Breast epithelium (tissue), 4 donors: ENCODE data around the gene ASTN2. TPM values are rescaled to one million over a fixed set of nuclear protein-coding genes. Genes with fewer than 3 reads are reported as not detected.

Experiments
- DNase-seq, 2 donors: peaks; one replicate each; pipeline ENCODE4 v3.0.0-alpha.2; 2019; ENCODE audit warnings: low spot score in 2 of 2
- H3K27ac ChIP-seq, 2 donors: fragments of 200-600 bp; sonication (generic) in 1 of 2; one replicate each; pipeline ENCODE4 v1.5.1; 2016 to 2019; ENCODE audit warnings: mild to moderate bottlenecking in 1 of 2
- H3K27me3 ChIP-seq, 2 donors: fragments of 200-600 bp; sonication (generic) in 1 of 2; one replicate each; pipeline versions ENCODE4 v1.5.1 to v1.6.0; 2017 to 2019; ENCODE audit warnings: control low read depth in 1 of 2, mild to moderate bottlenecking in 1 of 2
- H3K36me3 ChIP-seq: fragments of 200-600 bp; one replicate; pipeline ENCODE4 v1.5.1; 2019
- H3K4me1 ChIP-seq, 2 donors: fragments of 200-600 bp; sonication (generic); one replicate each; pipeline ENCODE4 v1.5.1; 2016 to 2019; ENCODE audit warnings: control low read depth in 1 of 2
- H3K4me3 ChIP-seq, 3 donors: fragments of 200-600 bp; sonication (generic); 1 replicate in 2 of 3; 2 replicates in 1 of 3; pipeline ENCODE4 v1.5.1; 2016 to 2019; ENCODE audit warnings: mild to moderate bottlenecking in 3 of 3, moderate library complexity in 2 of 3
- H3K9me3 ChIP-seq, 2 donors: fragments of 200-600 bp; sonication (generic) in 1 of 2; one replicate each; pipeline ENCODE4 v1.5.1; 2016 to 2019; ENCODE audit warnings: control low read depth in 1 of 2
- CTCF ChIP-seq, 3 donors: fragments of 450-650 bp; IDR thresholded peaks; one replicate each; pipeline ENCODE4 v1.5.1; 2016 to 2017; ENCODE audit warnings: antibody characterized with exemption in 3 of 3, mild to moderate bottlenecking in 3 of 3, moderate library complexity in 3 of 3
- POLR2A ChIP-seq: fragments of 450-650 bp; IDR thresholded peaks from one replicate; pipeline ENCODE4 v1.6.1; 2016; ENCODE audit warnings: antibody characterized with exemption, mild to moderate bottlenecking, moderate library complexity
- POLR2AphosphoS5 ChIP-seq, 3 donors: sonication (generic); formaldehyde crosslinking; IDR thresholded peaks; one replicate each; pipeline ENCODE4 v1.6.1; 2017; ENCODE audit warnings: antibody characterized with exemption in 3 of 3
- intact Hi-C: fragments of 100-400 bp; cut with DNase I; formaldehyde crosslinking; loops from one replicate; pipeline ENCODE4 v1.15.1; 2023; ENCODE audit warnings: low total_unique reads
- total RNA-seq, 3 donors: library from RNA; depleted of rRNA; stranded (reverse); fragments of >200 nt; gene quantifications; one replicate each; pipeline ENCODE4 v1.1.0, GENCODE V29; 2016

Gene ASTN2
- total RNA-seq, 3 donors from 2014 or later, result 9.1 to 13.8 (median 9.8) TPM

DNA sequence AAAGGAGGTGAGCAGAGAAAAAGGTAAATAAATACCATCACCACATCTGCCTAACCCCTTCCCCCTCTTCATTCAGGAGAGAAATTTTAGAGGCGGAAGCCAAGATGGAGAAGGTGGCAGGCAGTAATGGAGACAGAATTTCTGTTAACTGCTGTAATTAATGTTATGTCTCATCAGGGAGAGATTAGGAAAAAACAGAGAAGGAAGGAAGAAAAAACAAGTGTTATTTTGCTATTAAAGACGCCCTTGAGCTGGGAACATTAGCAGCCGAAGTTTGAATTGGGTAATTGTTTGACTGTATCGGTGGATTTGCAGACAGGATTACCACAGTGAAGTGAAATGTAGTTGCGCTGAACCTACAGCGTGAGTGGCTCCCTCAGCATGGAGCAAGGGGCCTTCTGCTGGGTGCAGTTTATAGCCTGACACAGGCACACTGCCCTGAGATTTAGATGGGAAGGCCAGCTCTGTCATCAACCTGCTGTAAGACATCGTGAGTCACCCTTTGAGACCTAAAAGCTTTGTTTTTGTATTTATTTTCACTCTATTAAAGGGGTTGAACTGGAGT, 136.3 kb downstream of the ASTN2 start:
- H3K9me3 ChIP-seq, result no peaks in the 10 kb centered on the region
- H3K27me3 ChIP-seq, result no peaks in the 10 kb centered on the region
- intact Hi-C loops, result no loop called here
- no peak for DNase-seq
- no peak overlapping the region for H3K4me3 ChIP-seq
- TF ChIP-seq POLR2AphosphoS5 (IDR thresholded peaks at IDR 0.05) (no peak), POLR2A (no peak), CTCF (IDR thresholded peaks at IDR 0.05) (no peak)
- H3K4me1 ChIP-seq, result no peaks in the 10 kb centered on the region
- no peak overlapping the region for H3K27ac ChIP-seq
- no peaks in the 10 kb centered on the region for H3K36me3 ChIP-seq

DNA sequence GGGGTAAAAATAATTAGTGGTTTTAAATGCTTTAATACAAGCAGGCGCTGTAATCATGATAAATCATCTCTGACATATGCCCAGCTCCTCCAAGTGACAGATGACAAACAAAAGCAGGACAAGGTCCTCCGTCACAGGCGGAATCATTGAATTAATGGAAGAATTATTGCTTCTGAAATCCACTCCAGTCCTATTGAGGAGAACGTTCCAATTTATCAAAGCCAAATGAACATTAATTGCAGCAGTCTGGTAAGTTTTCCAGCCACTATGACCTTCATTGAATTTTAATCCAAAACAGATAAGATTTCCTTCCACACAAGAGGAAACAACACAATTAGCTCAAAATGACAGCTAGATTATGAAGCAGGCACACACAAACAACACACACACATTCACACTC, 136.8 kb downstream of the ASTN2 start:
- H3K9me3 ChIP-seq, result no peaks in the 10 kb centered on the region
- no peak for TF ChIP-seq POLR2A
- DNase-seq, result no peak
- H3K4me1 ChIP-seq, result no peaks in the 10 kb centered on the region
- no peak overlapping the region for H3K4me3 ChIP-seq
- no peaks in the 10 kb centered on the region for H3K27me3 ChIP-seq
- H3K27ac ChIP-seq, result no peak overlapping the region
- intact Hi-C loops, result no loop called here
- H3K36me3 ChIP-seq, result no peaks in the 10 kb centered on the region

GRCh38 chr9:117276444-117276843, 138.4 kb downstream of the ASTN2 start:
- H3K36me3 ChIP-seq, result no peaks in the 10 kb centered on the region
- H3K9me3 ChIP-seq, result no peaks in the 10 kb centered on the region
- no peak for TF ChIP-seq CTCF (IDR thresholded peaks at IDR 0.05)
- no peak for TF ChIP-seq POLR2AphosphoS5 (IDR thresholded peaks at IDR 0.05)
- TF ChIP-seq POLR2A, result no peak
- DNase-seq, result no peak
- H3K4me1 ChIP-seq, result no peaks in the 10 kb centered on the region
- no peaks in the 10 kb centered on the region for H3K27me3 ChIP-seq
- no peak overlapping the region for H3K27ac ChIP-seq
- H3K4me3 ChIP-seq, result no peak overlapping the region
- intact Hi-C loops, result no loop called here

GRCh38 chr9:117273612-117274011, 141.2 kb downstream of the ASTN2 start:
- no peak for DNase-seq
- TF ChIP-seq POLR2AphosphoS5 (IDR thresholded peaks at IDR 0.05) (no peak), POLR2A (no peak)
- intact Hi-C loops, result no loop called here
- Histone ChIP-seq H3K27ac (no peak overlapping the region), H3K9me3 (no peaks in the 10 kb centered on the region), H3K4me3 (no peak overlapping the region), H3K27me3 (no peaks in the 10 kb centered on the region), H3K4me1 (no peaks in the 10 kb centered on the region), H3K36me3 (no peaks in the 10 kb centered on the region)

GRCh38 chr9:117268847-117269446, 145.9 kb downstream of the ASTN2 start:
- H3K27me3 ChIP-seq, result no peaks in the 10 kb centered on the region
- no peaks in the 10 kb centered on the region for H3K36me3 ChIP-seq
- no peaks in the 10 kb centered on the region for H3K9me3 ChIP-seq

More at GRCh38 chr9:117268847-117269446, 145.9 kb downstream of the ASTN2 start:
- no peak for DNase-seq
- no peak for TF ChIP-seq POLR2AphosphoS5 (IDR thresholded peaks at IDR 0.05)
- TF ChIP-seq POLR2A, result no peak
- no peak for TF ChIP-seq CTCF (IDR thresholded peaks at IDR 0.05)
- intact Hi-C loops, result no loop called here
- Histone ChIP-seq H3K4me3 (no peak overlapping the region), H3K27ac (no peak overlapping the region), H3K4me1 (no peaks in the 10 kb centered on the region)
